Stimulated activated CD4-positive, alpha-beta T cell treated with anti-CD3 and anti-CD28 coated beads, TNF-alpha, amount 100 ng/mL, for 4 hours (primary cell): ENCODE measurements around the gene SMIM17.
"Not testable (repeated sequence)": the region's sequence is repeated elsewhere in the genome, so short reads cannot be mapped to it uniquely, and the experiment has no call there.

ENCODE experiments used
- DNase-seq, 3 experiments: peaks; one replicate each; pipeline ENCODE4 v3.0.0-alpha.2; 2020; ENCODE audit warnings: low read depth in 3 of 3

SMIM17 gene

DNA sequence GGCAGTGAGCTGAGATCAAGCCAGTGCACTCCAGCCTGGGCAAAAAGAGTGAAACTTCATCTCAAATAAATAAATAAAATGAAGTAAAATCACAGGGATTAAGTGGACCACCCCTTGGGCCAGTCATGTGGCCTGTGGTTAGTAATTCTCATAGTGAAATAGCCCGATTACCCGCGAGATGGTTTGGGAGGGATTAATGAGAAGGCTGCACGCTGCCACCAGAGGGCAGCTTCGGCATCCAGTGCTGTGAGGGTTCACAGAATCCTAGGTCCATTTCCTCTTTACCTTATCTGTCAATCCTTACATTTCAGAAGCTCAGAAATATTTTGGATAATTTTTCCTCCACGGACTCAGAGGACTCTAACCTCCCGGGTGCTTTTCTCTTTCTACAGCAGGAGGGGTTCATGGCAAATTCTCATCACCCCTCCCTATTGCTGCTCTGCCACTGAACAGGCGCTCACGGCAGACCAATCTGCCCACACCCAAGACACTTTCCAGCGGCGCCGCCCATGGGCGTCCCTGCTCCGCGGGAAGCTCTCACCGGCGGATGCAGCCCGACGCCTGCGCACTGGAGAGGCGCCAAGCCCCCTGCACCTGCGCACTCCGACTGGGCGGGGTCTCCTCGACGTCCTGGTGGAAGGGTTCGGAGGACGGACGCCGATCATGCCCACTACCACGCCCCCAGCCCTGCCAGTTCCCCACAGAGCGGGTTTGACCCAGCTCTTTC, 17.6 kb downstream of the SMIM17 start:
- DNase-seq: no peak

GRCh38 chr19:56661248-56661647, 18.3 kb downstream of the SMIM17 start:
- no peak for DNase-seq

DNA sequence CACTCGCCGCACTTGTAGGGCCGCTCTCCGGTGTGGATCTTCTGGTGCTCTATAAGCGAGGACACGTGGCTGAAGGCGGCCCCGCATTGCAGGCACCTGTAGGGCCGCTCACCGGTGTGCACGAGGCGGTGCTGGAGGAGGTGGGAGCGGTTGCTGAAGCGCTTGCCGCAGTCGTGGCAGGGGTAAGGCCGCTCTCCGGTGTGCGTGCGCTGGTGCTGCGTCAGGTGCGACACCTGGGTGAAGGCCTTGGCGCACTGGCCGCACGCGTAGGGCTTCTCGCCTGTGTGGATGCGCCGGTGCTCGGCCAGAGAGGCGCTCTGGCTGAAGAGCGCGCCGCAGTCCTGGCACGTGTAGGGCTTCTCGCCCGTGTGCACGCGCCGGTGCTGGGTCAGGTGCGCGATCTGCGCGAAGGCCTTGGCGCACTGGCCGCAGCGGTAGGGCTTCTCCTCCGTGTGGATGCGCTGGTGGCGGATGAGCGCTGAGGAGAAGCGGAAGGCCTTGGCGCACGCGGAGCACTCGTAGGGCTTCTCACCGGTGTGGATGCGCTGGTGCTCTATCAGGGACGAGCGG, 21.1 kb downstream of the SMIM17 start:
- DNase-seq: no peak

DNA sequence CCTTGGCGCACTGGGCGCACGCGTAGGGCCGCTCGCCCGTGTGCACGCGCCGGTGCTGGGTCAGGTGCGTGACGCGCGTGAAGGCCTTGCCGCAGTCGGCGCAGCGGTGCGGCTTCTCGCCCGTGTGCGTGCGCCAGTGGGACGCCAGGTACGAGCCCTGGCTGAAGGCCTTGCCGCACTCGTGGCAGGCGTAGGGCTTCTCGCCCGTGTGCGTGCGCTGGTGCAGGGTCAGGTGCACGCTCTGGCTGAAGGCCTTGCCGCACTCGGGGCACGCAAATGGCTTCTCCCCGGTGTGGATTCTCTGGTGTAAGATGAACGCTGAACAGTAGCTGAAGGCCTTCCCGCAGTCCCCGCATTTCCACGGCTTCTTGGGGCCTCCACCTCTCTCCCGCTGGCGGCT, 21.6 kb downstream of the SMIM17 start:
- no peak for DNase-seq

- no peak for DNase-seq
Measured at GRCh38 chr19:56667311-56667870, 24.4 kb downstream of the SMIM17 start.

- DNase-seq: no peak
Measured at GRCh38 chr19:56668676-56669075, 25.7 kb downstream of the SMIM17 start.

DNA sequence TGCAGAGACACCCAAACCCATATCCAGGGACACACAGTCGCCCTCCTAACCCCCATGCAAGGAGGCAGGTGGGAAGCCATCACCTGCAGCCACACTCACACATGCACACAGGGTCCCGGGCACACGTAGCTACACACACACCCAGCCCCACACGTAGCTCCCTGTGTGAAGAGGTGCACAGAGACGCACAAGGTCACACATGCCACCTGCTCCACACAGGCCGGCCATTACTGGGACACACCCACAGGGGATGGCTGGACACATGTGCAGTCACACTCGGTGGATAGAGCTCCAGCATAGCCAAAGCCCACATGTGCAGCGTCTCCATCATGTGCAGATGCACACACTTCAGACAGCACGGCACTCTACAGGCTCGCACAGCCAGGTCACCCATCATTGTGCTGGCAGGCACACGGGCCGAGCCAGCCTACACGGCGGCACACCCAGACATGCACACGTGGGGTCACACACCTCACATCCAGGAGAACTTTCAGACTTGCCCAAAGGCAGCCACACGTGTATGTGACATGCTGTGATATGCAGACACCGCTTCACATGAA, 27.5 kb downstream of the SMIM17 start:
- no peak for DNase-seq

GRCh38 chr19:56670961-56671612, 28.1 kb downstream of the SMIM17 start:
- peak in 1 of 3 experiments; percentile 1 for DNase-seq

- peak; percentile 60 to 77 (median 73) for DNase-seq
Measured at GRCh38 chr19:56671613-56671994, 28.6 kb downstream of the SMIM17 start, which contains the start of gene ZNF835. Gene ZNF835 (minus strand): TSS chr19:56671757. CDS start chr19:56665198, 6,559 bp downstream.

GRCh38 chr19:56672610-56673009, 29.7 kb downstream of the SMIM17 start:
- DNase-seq: not testable (repeated sequence)

DNA sequence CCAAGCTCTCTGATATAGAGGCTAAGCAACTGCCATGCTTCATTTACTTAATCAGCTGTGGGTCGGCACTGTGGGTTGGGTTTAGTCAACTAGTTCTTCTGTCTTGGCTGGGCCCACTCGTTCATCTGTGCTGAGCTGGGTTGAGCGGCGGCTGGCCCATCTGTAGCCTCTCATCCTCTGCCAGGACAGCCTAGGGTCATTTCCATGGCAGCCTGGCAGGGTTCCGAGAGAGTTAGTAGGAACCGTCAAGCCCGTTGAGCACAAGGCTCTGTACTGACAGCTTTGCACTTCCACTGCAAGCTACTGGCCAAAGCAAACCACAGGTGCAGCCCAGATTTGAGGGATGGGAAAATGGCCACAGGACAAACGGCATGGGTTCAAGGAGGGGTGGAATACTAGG, 35.2 kb downstream of the SMIM17 start:
- DNase-seq: no peak

GRCh38 chr19:56681702-56682101, 38.7 kb downstream of the SMIM17 start:
- no peak for DNase-seq

DNA sequence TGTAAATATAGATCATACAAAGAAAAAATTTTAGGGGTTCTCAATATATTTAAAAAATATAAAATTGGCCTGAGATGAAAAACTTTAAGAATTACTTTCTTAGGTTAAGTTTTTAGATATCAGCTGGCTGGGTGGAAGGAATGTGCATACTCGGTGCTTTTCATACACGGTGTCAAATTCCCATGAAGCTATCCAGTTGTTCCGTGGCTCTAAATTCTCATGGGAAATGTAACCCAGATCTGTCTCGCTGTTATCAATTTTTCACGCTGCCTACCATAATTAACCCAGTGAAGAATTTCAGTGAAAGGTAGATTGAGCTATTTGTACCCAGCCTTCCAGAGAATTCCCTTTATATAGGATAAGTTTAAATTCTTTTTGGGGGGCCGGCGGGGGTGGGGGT, 40.2 kb downstream of the SMIM17 start:
- no peak for DNase-seq

- DNase-seq: no peak
Measured at GRCh38 chr19:56687031-56687430, 44.1 kb downstream of the SMIM17 start.

DNA sequence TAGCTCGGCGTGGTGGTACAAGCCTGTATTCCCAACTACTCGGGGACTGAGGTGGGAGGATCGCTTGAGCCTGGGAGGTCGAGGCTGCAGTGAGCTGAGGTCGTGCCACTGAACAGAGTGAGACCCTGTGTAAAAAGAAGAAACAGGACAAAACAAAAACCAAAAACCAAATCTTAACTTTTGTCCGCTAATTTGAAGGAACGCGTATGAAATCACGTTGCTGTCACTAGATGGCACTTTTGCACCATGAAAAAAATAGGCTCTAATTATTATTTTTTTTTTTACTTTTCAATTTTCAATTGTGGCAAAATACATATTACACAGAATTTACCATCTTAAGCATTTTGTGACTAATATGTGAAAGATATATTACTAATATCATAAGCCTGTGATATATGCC, 46.2 kb downstream of the SMIM17 start:
- no peak for DNase-seq

- no peak for DNase-seq
Measured at GRCh38 chr19:56690670-56691069, 47.7 kb downstream of the SMIM17 start.

- DNase-seq: no peak
Measured at GRCh38 chr19:56692206-56692895, 49.4 kb downstream of the SMIM17 start.

GRCh38 chr19:56699552-56699951, 56.6 kb downstream of the SMIM17 start:
- no peak for DNase-seq

DNA sequence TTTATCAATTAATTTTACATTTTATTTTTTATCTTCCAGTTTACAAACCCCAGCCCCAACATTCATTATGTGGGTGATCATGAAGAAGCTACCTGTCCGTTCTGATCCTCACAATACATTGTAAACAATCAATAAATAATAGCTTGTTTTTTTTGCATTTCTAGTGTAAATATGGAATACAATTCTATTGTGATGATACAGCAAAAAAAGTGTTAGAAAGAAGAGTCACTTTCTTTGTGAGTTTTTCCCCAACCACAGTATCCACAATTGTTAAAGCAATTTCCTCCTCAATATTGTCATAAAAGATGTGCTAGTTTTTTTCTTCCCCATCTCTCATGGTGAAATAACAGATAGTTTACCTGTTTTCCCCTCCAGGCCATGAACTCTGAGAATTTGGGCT, 58.9 kb downstream of the SMIM17 start:
- no peak for DNase-seq

- no peak for DNase-seq
Measured at GRCh38 chr19:56705939-56706338, 63.0 kb downstream of the SMIM17 start.
